Measurements from ENCODE around the gene GTPBP1. TPM values are rescaled to one million over a fixed set of nuclear protein-coding genes. Genes with fewer than 3 reads are reported as not detected.

GTPBP1 gene
- total RNA-seq, 2 donors from 2014 or later, result 29.8 to 34.3 TPM

DNA sequence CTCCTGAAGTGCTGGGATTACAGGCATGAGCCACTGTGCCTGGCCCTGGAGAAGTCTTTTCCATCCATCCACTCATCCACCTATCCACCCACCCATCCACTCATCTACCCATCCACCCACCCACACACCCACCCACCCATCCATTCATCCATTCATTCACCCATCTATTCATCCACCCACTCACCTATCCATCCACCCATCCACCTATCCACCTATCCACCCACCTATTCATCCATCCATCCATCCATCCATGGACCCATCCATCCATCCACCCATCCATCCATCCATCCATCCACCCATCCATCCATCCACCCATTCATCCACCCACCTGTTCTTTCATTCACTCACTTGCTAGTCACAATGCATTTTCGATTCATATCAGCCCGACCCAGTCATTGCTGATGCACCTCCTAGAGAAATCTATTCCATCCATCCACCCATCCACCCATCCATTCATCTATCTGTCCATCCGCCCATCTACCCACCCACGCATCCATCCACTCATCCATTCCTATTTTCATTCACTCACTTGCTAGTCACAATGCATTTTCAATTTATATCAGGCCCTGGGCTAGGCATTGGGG is 67.7 kb downstream of the GTPBP1 start:
- intact Hi-C loops (cut with DNase I), result loop anchor here in 1 of 2 donors (10.0 kb wide), 2 partner anchors 71 to 221 kb away; partner anchors contain the start of gene NPTXR
- no peak for DNase-seq (ENCODE audit: low spot score)

DNA sequence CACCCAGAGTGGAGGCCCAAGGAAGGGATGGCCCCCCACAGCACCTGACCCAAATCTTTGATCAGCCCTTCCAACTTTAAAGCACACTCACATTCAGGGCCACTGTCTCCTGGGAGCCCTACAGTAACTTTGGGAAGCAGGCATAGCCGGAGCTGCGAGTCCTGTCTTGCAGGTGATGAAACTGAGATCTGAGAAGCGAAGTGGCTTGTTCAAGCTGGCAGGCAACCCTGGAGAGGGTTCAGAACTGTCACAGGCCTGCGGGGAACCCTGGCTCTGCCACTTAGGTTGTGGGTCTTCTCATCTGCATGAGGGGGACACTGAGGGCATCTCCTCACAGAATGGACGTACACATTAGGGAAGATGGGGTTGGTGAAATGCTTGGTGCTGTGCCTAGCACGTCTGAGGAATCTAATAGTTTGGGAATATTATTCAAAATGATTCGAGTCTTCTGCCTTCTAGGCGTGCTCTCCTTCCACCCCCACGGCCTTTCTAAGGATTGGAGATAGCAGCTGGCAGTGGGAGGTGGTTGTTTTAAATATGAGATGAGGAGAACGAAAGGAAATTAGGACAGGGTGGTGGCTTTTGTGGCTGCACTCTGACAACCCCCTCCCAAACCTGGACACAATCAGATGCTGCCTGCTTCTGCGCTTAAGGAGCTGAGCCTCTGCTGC is 68.9 kb downstream of the GTPBP1 start:
- DNase-seq (ENCODE audit: low spot score), result no peak
- intact Hi-C loops (cut with DNase I), result loop anchor here in 1 of 2 donors (10.0 kb wide), 2 partner anchors 70 to 220 kb away; partner anchors contain the start of gene NPTXR

DNA sequence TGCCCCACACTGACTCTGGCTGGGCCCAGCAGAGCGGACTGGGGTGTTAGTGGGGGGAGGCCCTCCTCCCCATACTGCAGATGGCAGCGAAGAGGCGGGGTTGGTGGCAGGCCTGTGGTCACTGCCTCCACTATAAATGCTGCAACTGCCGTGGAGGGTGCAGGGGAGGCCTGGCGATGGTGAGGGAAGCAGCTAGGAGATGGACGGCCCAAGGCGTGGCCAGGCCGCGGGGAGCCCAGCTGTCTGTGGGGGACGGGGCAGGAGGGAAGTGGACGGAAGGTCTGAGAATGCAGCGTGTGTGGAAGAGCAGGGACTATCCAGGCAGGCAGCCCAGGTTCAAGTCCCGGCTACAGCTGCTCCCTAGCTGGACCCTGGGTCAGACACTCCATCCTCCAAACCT is 69.9 kb downstream of the GTPBP1 start:
- intact Hi-C loops (cut with DNase I), result loop anchor here in 1 of 2 donors (10.0 kb wide), 2 partner anchors 69 to 219 kb away; partner anchors contain the start of gene NPTXR

DNA sequence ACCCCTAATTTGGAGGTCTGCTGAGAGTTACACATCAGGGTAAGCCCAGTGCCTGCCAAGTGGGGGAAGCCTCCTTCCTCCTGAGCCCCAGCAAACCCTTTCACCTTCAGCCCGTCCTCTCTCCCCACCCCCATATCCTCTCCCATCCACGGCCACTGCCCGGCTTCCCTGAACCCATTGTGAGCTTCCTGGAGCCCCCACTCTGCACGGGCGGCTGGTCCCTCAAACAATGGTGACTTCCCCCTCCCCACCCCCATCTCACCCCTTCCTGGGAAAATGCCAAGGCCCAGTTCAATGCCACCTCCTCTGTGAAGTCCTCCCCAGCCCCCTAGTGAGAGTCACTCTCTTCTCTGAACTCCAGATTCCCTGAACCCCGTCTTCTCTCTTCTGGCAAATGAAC is 70.3 kb downstream of the GTPBP1 start:
- intact Hi-C loops (cut with DNase I), result loop anchor here in 1 of 2 donors (10.0 kb wide), 2 partner anchors 69 to 219 kb away; partner anchors contain the start of gene NPTXR
- DNase-seq (ENCODE audit: low spot score), result no peak

More for the DNA sequence above, 69.9 kb downstream of the GTPBP1 start:
- DNase-seq (ENCODE audit: low spot score), result no peak

DNA sequence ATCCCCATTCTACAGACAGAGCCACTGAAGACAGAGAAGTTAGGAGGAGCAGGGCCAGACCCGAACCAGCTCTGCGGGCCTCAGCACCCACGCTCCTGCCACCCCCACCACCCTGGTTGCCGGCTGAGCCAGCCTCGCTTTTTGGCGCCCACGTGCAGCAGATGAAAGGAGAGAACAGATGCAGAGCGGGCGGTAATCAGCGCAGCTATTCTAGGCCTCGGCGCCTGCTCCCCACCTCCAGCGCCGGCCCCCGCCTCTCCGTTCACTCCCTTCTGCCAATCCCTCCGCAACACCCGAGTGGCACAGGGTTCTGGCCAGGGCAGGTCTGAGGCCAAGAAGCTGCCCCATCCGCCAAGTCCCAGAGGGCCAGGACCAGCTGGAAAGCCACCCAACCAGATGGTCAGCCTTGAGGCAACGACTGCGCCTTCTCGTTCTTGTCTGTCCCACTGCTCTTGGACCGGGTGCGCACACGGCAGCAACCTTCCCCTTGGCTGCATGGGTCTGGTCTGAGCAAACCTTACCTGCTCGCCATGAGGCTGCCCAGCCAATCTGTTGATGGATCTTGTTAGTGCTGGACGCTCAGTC is 71.4 kb downstream of the GTPBP1 start:
- intact Hi-C loops (cut with DNase I), result loop anchor here in 1 of 2 donors (10.0 kb wide), 2 partner anchors 68 to 218 kb away; partner anchors contain the start of gene NPTXR
- no peak for DNase-seq (ENCODE audit: low spot score)

DNA sequence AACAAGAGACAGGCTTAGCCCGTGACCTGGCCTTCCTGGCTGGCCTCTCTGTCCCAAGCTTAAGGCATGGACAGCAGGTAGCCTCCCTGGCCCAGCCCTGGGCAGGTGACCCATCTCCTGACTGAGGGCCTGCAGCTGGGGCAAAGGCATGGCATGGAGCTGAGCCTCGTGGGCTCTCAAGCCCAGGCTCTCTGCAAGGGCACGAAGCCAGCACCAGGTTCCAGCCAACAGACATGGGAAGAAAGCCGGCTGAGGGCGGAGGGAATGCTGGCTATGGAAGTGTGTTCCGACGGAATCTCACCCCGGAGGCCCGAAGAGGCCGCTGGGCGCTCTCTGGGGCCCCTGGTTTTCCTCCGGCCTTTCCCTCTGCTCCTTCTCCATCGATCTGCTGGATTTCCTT is 75.3 kb downstream of the GTPBP1 start:
- intact Hi-C loops (cut with DNase I), result no loop called here
- DNase-seq (ENCODE audit: low spot score), result no peak

DNA sequence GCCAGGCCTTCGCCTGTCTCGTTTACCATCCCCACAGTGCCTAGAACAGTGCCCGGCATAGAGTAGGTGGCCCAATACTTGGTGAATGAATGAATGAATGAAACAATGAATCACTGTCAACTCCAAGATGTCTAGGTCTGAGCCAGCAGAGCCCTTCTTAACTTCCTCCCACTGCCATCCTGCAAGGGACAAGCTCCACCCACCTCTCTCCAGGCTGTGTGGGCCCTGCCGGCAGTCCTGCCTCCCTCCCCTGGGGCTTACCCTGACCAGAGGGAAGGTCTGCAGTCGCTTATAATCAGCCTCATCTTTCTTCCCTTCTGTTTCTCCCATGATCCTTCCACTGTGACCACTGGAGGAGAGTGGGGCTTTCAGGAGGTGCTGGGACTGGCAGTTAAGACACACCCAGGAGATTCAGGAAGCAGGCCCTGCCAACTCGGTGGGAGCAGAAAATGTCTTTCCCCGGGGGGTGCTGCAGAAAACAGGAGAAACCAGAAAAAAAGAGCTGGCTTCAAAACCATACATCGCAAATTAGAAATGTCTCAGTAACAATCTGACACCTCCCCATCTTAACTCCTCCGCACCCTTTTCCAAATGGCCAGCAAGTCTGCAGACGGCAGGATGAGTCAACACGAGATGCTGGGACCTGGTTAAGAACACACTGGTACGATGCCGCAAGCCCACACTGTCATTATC is 76.8 kb downstream of the GTPBP1 start:
- intact Hi-C loops (cut with DNase I), result no loop called here
- DNase-seq (ENCODE audit: low spot score), result no peak

Other genes starting within 250 kb of the GTPBP1 start
- 10 to 100 TPM; 14.5 to 23.1 TPM for gene KDELR3, start 237.8 kb upstream of the GTPBP1 start, total RNA-seq
- 100 to 1,000 TPM; 260 to 323 TPM for gene DDX17, start 199.6 kb upstream of the GTPBP1 start, total RNA-seq
- 1 to 10 TPM; 1.4 to 2.4 TPM for gene DMC1, start 135.8 kb upstream of the GTPBP1 start, total RNA-seq
- gene FAM227A, start 49.6 kb upstream of the GTPBP1 start, total RNA-seq, result under 1 TPM; 0.43 to 0.83 TPM
- gene CBY1, start 49.3 kb upstream of the GTPBP1 start, total RNA-seq, result 10 to 100 TPM; 22.3 to 25.2 TPM
- gene TOMM22, start 24.0 kb upstream of the GTPBP1 start, total RNA-seq, result 10 to 100 TPM; 40.7 to 42.8 TPM
- gene JOSD1, start 5.0 kb upstream of the GTPBP1 start, total RNA-seq, result 10 to 100 TPM; 45.0 to 48.3 TPM
- 100 to 1,000 TPM; 229 to 246 TPM for gene SUN2, start 50.1 kb downstream of the GTPBP1 start, total RNA-seq
- 1 to 10 TPM; 5.9 to 8.3 TPM for gene DNAL4, start 88.2 kb downstream of the GTPBP1 start, total RNA-seq
- gene NPTXR, start 138.1 kb downstream of the GTPBP1 start, total RNA-seq, result 1 to 10 TPM; 8.3 to 8.4 TPM
- 100 to 1,000 TPM in 1 of 2 donors, 10 to 100 TPM in 1; 98.0 to 105 TPM for gene CBX6, start 166.3 kb downstream of the GTPBP1 start, total RNA-seq